SK-N-SH (cell line): ENCODE measurements around the gene FNDC1. TPM values are rescaled to one million over a fixed set of nuclear protein-coding genes. Genes with fewer than 3 reads are reported as not detected.

Experiments
- CTCF ChIA-PET: fragments of 300-600, 350-600 bp; formaldehyde crosslinking; extraction: SDS; loops from one replicate; lab custom pipeline; 2021; lab: Yijun Ruan, JAX
- POLR2A ChIA-PET: fragments of 350-600 bp; sonication (Branson Sonifier 250); formaldehyde crosslinking; extraction: SDS; loops from one replicate; lab custom pipeline; 2020; ENCODE audit warnings: antibody characterized with exemption, inconsistent platforms; lab: Yijun Ruan, JAX
- DNase-seq: peaks from one replicate; pipeline ENCODE4 v3.0.0; 2012
- H2AFZ ChIP-seq: fragments of 200-600 bp; sonication (generic); 2 replicates; pipeline ENCODE4 v1.8.1; 2016; ENCODE audit warnings: antibody characterized with exemption, mild to moderate bottlenecking, low read depth
- H3F3A ChIP-seq: fragments of 200-600 bp; sonication (generic); replicated peaks from 2 replicates; pipeline ENCODE3; 2016; ENCODE audit warnings: antibody characterized with exemption, mild to moderate bottlenecking; ENCODE audit not compliant: insufficient read depth
- H3K27ac ChIP-seq, 2 experiments: fragments of 200-500 bp in 1 of 2; fragments of 200-600 bp in 1 of 2; sonication (Bioruptor generic) in 1 of 2; sonication (generic), shearing (Covaris generic) in 1 of 2; 2 replicates each; pipeline versions ENCODE4 v1.5.1 to v1.6.1; 2014 to 2016; ENCODE audit warnings: low read depth in 2 of 2, inconsistent platforms in 1 of 2, low read length in 1 of 2, mild to moderate bottlenecking in 1 of 2, mixed read lengths in 1 of 2
- H3K27me3 ChIP-seq: fragments of 200-600 bp; sonication (generic), shearing (Covaris generic); 2 replicates; pipeline ENCODE4 v1.6.1; 2016; ENCODE audit warnings: mixed run types; ENCODE audit not compliant: insufficient read depth
- H3K36me3 ChIP-seq, 2 experiments: fragments of 200-500 bp in 1 of 2; fragments of 200-600 bp in 1 of 2; sonication (Bioruptor generic) in 1 of 2; sonication (generic) in 1 of 2; replicated peaks in 1 of 2; 2 replicates each; pipeline versions ENCODE3 to v1.5.1; 2014 to 2016; ENCODE audit warnings: low read length in 1 of 2, mild to moderate bottlenecking in 1 of 2; ENCODE audit not compliant: insufficient read depth in 2 of 2, control insufficient read depth in 1 of 2
- H3K4me1 ChIP-seq, 2 experiments: fragments of 200-500 bp in 1 of 2; fragments of 200-600 bp in 1 of 2; sonication (Bioruptor generic) in 1 of 2; sonication (generic), shearing (Covaris generic) in 1 of 2; 2 replicates each; pipeline versions ENCODE4 v1.5.1 to v1.6.1; 2014 to 2016; ENCODE audit warnings: low read depth in 1 of 2, low read length in 1 of 2, mixed run types in 1 of 2; ENCODE audit not compliant: insufficient read depth in 2 of 2, control insufficient read depth in 1 of 2
- H3K4me2 ChIP-seq: fragments of 200-600 bp; sonication (generic), shearing (Covaris generic); 2 replicates; pipeline ENCODE4 v1.6.1; 2017; ENCODE audit warnings: mixed run types
- H3K4me3 ChIP-seq, 2 experiments: fragments of 200-500 bp in 1 of 2; fragments of 200-600 bp in 1 of 2; sonication (Bioruptor generic) in 1 of 2; sonication (generic), shearing (Covaris generic) in 1 of 2; 2 replicates each; pipeline versions ENCODE4 v1.5.1 to v1.8.1; 2014 to 2016; ENCODE audit warnings: low read depth in 2 of 2, inconsistent platforms in 1 of 2, low read length in 1 of 2, mild to moderate bottlenecking in 1 of 2, mixed read lengths in 1 of 2, moderate library complexity in 1 of 2
- H3K79me2 ChIP-seq: fragments of 200-600 bp; sonication (generic); 2 replicates; pipeline ENCODE4 v1.8.1; 2017; ENCODE audit warnings: mild to moderate bottlenecking; ENCODE audit not compliant: insufficient read depth
- H3K9ac ChIP-seq: fragments of 200-600 bp; sonication (generic); 2 replicates; pipeline ENCODE4 v1.6.1; 2017; ENCODE audit warnings: mixed run types
- H3K9me2 ChIP-seq: fragments of 200-600 bp; sonication (generic); 2 replicates; pipeline ENCODE4 v1.6.1; 2017; ENCODE audit warnings: mixed run types
- H3K9me3 ChIP-seq: fragments of 200-600 bp; sonication (generic); 2 replicates; pipeline ENCODE4 v1.6.1; 2017; ENCODE audit warnings: mixed run types, mild to moderate bottlenecking, moderate library complexity
- H4K20me1 ChIP-seq: fragments of 200-600 bp; sonication (generic); 2 replicates; pipeline ENCODE4 v1.6.1; 2017; ENCODE audit warnings: mild to moderate bottlenecking, mixed run types; ENCODE audit not compliant: insufficient read depth
- GABPA ChIP-seq: IDR thresholded peaks from 2 replicates; pipeline ENCODE4 v1.4.0; 2012; ENCODE audit warnings: low read depth, mild to moderate bottlenecking
- IRF3 ChIP-seq: fragments of 150-350 bp; IDR thresholded peaks from 2 replicates; pipeline ENCODE4 v1.6.1; 2016; ENCODE audit warnings: mild to moderate bottlenecking, low read depth, low read length
- NRF1 ChIP-seq: IDR thresholded peaks from 2 replicates; pipeline ENCODE4 v1.6.1; 2012; ENCODE audit warnings: low read depth, mild to moderate bottlenecking, low read length
- PBX3 ChIP-seq: IDR thresholded peaks from 2 replicates; pipeline ENCODE4; 2012
- RAD21 ChIP-seq: IDR thresholded peaks from 2 replicates; pipeline ENCODE4 v1.6.1; 2012; ENCODE audit warnings: mild to moderate bottlenecking, low read length
- REST ChIP-seq: IDR thresholded peaks from 2 replicates; pipeline ENCODE4 v1.6.1; 2012; ENCODE audit warnings: mild to moderate bottlenecking, low read depth, low read length, moderate library complexity
- USF1 ChIP-seq: IDR thresholded peaks from 2 replicates; pipeline ENCODE4 v1.4.0; 2012; ENCODE audit warnings: low read depth, borderline replicate concordance
- USF2 ChIP-seq: fragments of 150-350 bp; IDR thresholded peaks from 2 replicates; pipeline ENCODE4 v1.6.1; 2017; ENCODE audit warnings: antibody characterized with exemption, low read length, low read depth, borderline replicate concordance
- ZBTB33 ChIP-seq: IDR thresholded peaks from 2 replicates; pipeline ENCODE4 v1.4.0; 2012; ENCODE audit warnings: low read depth, borderline replicate concordance
- WGBS: methylation state at CpG from one replicate; pipeline ENCODE4 v1.1.6; 2017; ENCODE audit warnings: low lambda C conversion rate; 5-methylcytosine and 5-hydroxymethylcytosine counted together
- polyA plus RNA-seq, 3 experiments: library from polyadenylated mRNA; depleted of rRNA; stranded (reverse); fragments of >200 nt; gene quantifications; 2 replicates each; pipeline ENCODE4 v1.2.3, GENCODE V29; 2012

The FNDC1 gene
- polyA plus RNA-seq, 1 of the 3 experiments (the other 2 are of a cell fraction), result not detected

GRCh38 chr6:159194421-159194820 is 25.2 kb downstream of the FNDC1 start:
- no peaks in the 10 kb centered on the region for H3K79me2 ChIP-seq
- no peak overlapping the region for H3K9ac ChIP-seq
- no peak overlapping the region for H2AFZ ChIP-seq
- H3K4me1 ChIP-seq, result no peaks in the 10 kb centered on the region
- no peaks in the 10 kb centered on the region for H3F3A ChIP-seq
- H3K4me2 ChIP-seq, result no peak overlapping the region
- no peak for DNase-seq
- ChIA-PET POLR2A (no interaction called here), CTCF (interaction anchor here (1.1 to 1.3 kb wide), 2 partner anchors 23 to 461 kb away, joined by 3 to 4 read pairs; no protein-coding TSS in a partner anchor)
- H3K4me3 ChIP-seq, result no peak overlapping the region
- no peaks in the 10 kb centered on the region for H3K9me2 ChIP-seq
- H3K9me3 ChIP-seq, result no peaks in the 10 kb centered on the region
- H3K27ac ChIP-seq, result no peak overlapping the region
- peaks cover 24% of the 10 kb centered on the region; the same call in 1 of the 2 replicates for H3K27me3 ChIP-seq
- WGBS, result 2% methylated on average over 4 of the region's 4 CpGs
- H4K20me1 ChIP-seq, result no peaks in the 10 kb centered on the region
- no peaks in the 10 kb centered on the region for H3K36me3 ChIP-seq
- TF ChIP-seq NRF1 (no peak), REST (no peak), ZBTB33 (no peak)
- TF ChIP-seq, all 33 proteins: peak for 0

- Histone ChIP-seq H3K79me2 (no peaks in the 10 kb centered on the region), H3K9ac (no peak overlapping the region), H3F3A (no peaks in the 10 kb centered on the region), H3K4me3 (no peak overlapping the region), H3K27ac (no peak overlapping the region), H3K9me2 (no peaks in the 10 kb centered on the region), H4K20me1 (no peaks in the 10 kb centered on the region), H3K9me3 (no peaks in the 10 kb centered on the region), H3K36me3 (no peaks in the 10 kb centered on the region), H3K27me3 (peaks cover 24% of the 10 kb centered on the region; the same call in 1 of the 2 replicates)
- 8% methylated on average over 2 of the region's 2 CpGs for WGBS
- POLR2A ChIA-PET, result no interaction called here
- no peak for TF ChIP-seq USF2
- no peak for TF ChIP-seq RAD21
- no peak for TF ChIP-seq NRF1
- no peak for TF ChIP-seq PBX3
- no peak for TF ChIP-seq USF1
- no peak for TF ChIP-seq GABPA
- TF ChIP-seq IRF3, result no peak
- TF ChIP-seq, all 33 proteins: peak for 0
- H2AFZ ChIP-seq, result no peak overlapping the region
- CTCF ChIA-PET, result no interaction called here
- H3K4me1 ChIP-seq, result no peaks in the 10 kb centered on the region
- no peak for DNase-seq
- H3K4me2 ChIP-seq, result no peak overlapping the region
Observed at GRCh38 chr6:159196430-159196975, 27.3 kb downstream of the FNDC1 start.
